HG03039 (cell line): ENCODE data around the gene ALDH3A2.
"Not testable (repeated sequence)": the region's sequence is repeated elsewhere in the genome, so short reads cannot be mapped to it uniquely, and the experiment has no call there.

Source experiments
- ATAC-seq: cut with Tn5 transposase; IDR thresholded peaks from one replicate; pipeline ENCODE4 v1.9.1; 2021; ENCODE audit warnings: mild to moderate bottlenecking, moderate library complexity; ENCODE audit not compliant: unreplicated experiment

Gene ALDH3A2

DNA sequence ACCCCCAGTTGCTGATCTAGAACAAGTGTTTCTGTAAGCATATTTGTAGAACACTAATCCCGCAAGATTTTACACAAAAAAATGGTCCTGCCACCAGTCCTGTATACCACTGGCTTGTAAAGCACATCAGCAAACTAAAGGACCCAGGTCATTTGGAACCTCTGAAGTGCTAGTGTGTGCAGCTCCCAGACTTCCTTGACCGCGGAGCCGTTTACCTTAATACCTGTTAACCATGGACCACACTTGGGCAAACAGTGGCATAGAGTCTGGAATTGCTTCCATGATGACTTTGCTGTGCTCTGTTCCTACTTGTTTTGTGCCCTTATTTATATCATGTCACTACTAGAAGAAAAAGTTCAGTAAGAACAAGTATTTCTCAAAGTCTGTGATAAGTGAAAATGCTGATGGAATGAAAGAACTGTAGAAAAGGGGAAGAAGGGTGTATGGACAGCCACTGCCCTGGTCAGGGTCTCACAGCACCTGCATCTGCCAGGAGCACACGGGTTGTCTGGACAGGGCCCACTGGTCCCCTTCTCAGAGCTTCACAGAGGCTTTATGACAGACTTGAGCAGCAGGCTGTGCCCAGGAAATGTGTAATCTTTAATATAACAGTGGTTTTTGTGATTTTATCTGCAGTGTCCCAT is 29.3 kb downstream of the ALDH3A2 start:
- ATAC-seq = no peak

- no peak for ATAC-seq
Measured at GRCh38 chr17:19678581-19679453, 30.3 kb downstream of the ALDH3A2 start.

GRCh38 chr17:19683117-19683516 is 34.6 kb downstream of the ALDH3A2 start:
- ATAC-seq = no peak

GRCh38 chr17:19684909-19685580 is 36.5 kb downstream of the ALDH3A2 start:
- not testable (repeated sequence) for ATAC-seq

GRCh38 chr17:19686400-19687090 is 38.0 kb downstream of the ALDH3A2 start:
- no peak for ATAC-seq

DNA sequence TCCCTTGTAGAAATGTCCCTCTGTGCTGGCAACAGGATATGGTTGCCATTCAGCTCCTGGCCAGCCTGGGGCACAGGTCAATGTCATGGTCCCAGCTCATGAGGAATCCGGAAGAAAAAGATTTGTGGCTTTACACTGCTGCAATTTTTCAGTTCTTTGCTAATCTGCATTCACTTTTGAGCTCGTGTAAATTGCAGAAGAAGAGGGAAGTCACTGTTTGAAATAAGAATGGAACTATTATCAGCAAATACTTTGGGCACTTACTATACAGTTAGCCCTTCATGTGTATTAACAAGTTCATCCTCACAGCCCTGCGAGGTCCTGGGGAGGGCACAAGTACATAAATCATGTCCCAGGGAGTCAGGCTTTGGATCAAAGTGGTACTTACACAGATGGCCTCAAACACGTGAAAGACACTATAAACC is 53.7 kb downstream of the ALDH3A2 start:
- ATAC-seq = no peak

- no peak for ATAC-seq
Measured at GRCh38 chr17:19703106-19703827, 54.7 kb downstream of the ALDH3A2 start.

DNA sequence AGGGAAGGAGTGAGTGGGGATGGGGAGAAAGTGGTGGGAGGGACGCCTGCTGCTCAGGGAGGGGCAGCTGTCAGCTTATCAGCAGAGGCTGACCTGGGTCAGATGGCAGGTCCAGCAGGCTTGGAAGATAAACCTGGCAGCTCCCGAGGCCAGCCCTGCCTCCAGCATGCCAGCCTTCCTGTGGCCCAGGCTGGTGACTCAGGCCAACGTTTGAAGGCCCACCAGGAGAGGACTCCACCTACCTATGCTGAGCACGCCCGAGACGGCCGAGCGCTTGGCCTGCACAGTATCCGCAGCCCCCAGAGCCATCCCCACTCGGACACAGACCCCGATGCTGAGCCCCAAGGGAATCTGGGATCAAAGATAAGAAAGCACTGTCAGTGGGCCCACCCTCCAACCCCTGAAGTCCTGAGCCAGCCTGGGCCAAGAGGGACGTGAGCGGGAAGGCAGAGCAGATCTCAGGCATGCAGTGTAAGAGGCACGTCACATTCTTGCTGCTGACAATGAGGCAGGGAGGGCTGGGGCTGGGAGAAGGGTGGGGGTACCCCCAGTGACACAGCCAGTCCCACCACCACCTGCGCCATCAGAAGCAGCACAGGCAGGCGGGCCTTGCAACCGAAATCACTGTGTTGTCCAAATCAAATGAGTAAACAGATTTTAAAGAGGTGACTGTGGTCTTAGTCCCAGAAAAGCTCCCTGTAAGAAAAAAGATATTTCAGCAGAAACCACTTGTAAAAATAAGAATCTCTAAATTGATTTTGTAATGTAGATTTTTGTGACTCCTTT is 55.5 kb downstream of the ALDH3A2 start:
- ATAC-seq = no peak

DNA sequence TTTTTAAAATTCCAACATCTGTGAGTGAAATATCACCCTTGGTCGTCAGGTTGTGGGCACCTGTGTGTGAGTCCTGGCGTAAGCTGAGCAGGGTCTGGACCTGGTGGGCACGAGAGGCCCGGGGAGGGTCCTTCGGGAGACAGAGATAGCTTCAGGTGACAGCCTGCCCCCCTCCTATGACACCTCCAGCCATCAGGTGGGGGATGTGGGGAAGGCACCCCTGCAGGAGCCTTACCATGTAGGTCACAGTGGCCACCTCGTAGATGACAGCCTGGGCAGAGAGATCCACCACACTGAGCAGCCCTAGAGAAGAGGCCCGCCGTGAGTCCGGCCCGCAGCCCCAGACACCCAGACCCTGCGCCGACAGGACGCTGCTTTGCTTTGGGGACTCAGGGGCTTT is 56.6 kb downstream of the ALDH3A2 start:
- ATAC-seq = no peak

- ATAC-seq = no peak
Measured at GRCh38 chr17:19705771-19706770, 57.5 kb downstream of the ALDH3A2 start.

GRCh38 chr17:19706791-19707727 is 58.5 kb downstream of the ALDH3A2 start:
- ATAC-seq = no peak

- ATAC-seq = no peak
Measured at GRCh38 chr17:19707728-19708221, 59.2 kb downstream of the ALDH3A2 start.

DNA sequence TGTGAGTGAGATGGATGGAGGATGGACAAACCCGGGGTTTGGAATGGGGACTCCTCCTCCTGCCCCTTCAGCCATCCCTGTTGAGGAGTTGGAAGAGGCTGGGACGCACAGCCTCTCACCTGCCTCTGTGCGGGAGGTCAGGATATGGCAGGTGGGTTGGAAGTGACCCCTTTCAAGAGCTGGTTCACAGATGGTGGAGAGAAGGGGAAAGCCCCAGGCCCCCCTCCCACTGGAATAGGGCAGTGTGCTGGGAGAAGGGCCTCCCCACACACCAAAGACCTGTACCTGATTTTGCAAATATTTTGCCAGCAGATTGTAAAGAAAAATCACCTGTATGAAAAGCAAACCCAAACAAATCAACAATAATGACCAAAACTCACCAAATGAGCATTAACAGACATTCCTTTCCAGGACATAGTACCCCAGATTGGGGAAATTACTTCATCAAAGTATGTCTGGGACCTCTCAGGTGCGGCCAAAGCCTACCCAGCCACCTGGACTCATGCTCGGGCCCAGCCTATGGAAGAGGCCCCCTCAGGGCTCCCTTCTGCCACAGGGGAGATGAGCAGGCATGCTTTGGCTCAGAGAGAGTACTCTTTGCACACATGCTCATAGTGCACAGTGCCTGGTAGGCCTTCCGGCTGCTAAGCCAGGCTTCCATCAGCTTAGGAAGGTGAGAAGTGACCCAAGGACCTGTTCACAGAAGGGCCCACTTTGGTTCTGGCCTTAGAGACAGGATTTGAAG is 60.1 kb downstream of the ALDH3A2 start:
- no peak for ATAC-seq

DNA sequence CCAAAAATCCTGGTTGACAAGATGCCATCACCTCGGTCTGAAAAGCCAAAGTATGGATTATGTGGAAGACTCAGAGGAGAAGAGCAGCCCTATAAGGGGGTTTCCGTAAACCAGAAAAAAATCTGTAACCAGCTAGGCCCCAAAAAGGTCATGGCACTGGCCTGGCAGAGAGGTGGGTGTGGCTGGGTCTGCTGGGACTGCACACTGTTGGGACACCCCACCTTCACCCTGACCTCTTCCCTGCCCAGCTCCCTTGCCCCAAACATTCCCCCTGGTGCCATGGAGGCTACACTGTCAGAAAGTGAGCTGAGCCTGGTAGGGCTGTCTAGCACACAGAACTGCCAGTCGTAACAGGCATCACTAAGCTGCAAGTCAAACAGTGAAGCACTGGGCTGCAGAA is 61.3 kb downstream of the ALDH3A2 start:
- no peak for ATAC-seq

DNA sequence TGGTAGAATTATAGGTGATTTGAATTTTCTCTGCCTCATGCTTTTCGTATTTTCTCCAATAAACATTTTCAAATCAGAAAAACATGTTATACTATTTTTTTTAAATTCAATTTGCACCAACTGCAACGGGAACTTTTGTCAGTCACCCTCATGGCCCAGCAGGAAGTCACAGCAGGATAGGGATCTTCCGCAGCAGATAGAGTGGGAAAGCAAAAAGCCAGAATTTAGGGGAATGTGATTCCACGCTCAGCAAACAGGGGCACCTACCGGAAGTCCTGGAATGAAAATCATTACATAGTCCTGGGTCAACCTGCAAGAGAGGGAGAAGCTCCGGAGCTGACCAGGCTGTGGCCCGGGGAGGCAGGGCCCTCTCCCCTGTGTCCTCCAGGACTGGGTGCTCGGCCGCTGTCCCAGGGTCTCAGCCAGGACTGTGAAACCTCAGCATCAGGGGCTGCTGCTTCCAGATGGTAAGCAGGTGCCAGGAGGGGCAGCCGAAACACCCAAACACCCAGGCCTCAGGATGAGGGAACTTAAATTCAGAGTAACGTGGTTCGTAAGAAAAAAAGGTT is 64.0 kb downstream of the ALDH3A2 start:
- no peak for ATAC-seq

DNA sequence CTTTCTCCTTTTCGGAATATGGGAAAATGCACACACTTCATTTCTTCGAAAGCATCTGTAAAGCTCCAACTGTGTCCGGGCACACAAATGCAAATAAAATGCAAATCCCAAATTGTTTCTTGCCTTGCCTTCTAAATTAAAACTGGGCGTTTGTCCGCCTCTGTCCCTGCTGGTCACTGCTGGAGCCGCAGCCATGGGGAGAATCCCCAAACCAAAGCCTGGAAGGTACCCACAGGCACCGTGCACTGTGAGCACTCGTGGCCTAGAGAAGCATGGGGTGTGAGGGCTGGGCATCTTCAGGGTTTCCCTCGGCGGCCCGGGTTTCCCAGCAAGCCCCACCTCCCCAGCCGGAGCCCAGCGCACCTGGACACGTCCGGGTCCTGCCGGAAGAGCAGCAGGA is 64.9 kb downstream of the ALDH3A2 start:
- ATAC-seq = no peak
